Measurements from ENCODE around the gene PIEZO2.
"Not testable (repeated sequence)": the region's sequence is repeated elsewhere in the genome, so short reads cannot be mapped to it uniquely, and the experiment has no call there.

PIEZO2 gene

GRCh38 chr18:10660179-10660884 lies 489.0 kb downstream of the PIEZO2 start:
- DNase-seq = no peak

DNA sequence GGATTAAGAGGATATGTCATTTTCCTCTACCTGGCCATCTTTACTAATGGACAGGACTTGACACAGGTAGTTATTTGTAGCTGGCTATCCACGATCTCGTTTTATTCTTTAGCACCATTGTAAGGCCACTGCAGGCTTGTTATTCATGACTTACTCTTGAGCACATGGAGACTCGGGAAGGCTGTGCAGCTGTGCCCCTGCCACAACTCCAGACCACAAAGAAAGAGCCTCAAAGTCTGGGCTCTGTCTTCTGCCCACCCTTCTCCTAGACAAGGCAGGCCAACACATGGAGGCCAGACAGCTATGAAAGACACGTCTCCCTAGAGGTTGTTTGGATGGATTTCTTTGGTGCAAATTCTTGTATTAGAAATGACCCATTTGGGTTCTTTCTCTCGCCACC lies 489.8 kb downstream of the PIEZO2 start:
- DNase-seq = no peak

- no peak for DNase-seq
Measured at GRCh38 chr18:10659000-10659399, 490.4 kb downstream of the PIEZO2 start.

- not testable (repeated sequence) for DNase-seq
Measured at GRCh38 chr18:10644003-10644402, 505.4 kb downstream of the PIEZO2 start.

DNA sequence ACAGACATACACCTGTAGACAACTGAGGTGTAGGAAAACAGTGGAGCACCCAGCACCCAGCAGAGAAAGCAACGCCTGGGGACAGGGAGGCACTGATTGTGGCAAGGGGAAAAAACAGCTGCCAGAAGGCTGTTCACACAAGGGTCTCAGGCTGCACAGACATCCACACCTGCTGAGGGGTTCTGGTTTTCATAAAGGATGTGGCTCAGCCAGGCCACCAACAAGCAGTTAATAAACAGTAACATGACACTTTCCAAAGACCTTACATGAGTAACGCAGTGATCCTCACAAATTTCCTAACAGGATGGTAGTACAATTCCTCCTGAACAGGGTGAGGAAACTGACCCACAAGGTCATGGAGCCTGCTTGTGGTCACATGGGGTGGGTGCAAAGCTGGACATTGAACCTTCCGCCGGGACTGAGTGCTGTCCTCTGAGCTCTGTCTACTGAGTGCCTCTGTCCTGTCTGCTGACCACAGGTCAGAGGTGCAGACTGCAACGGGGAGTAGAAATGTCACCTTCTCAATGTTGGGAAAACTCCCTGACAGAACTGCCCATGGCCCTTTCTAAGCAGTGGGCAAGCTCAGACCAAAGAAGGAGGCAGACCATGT lies 506.3 kb downstream of the PIEZO2 start:
- DNase-seq = not testable (repeated sequence)

DNA sequence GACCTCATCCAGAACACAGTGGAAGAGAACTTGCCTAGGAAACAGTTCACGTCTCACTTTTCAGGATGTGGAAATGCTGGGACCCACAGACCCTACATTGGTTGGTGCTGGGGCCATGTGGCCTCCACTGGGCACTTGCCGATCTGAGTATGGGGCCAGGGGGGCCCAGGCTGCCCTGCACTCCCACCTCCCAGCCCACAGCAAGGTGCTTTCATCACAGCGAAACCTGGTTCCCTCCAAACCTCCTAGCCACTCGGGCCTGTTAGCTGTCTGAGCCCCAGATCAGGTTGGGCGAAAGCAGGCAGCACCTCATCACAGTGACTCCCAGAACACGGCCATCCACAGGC lies 510.9 kb downstream of the PIEZO2 start:
- not testable (repeated sequence) for DNase-seq

GRCh38 chr18:10637858-10638538 lies 511.4 kb downstream of the PIEZO2 start:
- DNase-seq = not testable (repeated sequence)

- DNase-seq = not testable (repeated sequence)
Measured at GRCh38 chr18:10629076-10629475, 520.3 kb downstream of the PIEZO2 start.

DNA sequence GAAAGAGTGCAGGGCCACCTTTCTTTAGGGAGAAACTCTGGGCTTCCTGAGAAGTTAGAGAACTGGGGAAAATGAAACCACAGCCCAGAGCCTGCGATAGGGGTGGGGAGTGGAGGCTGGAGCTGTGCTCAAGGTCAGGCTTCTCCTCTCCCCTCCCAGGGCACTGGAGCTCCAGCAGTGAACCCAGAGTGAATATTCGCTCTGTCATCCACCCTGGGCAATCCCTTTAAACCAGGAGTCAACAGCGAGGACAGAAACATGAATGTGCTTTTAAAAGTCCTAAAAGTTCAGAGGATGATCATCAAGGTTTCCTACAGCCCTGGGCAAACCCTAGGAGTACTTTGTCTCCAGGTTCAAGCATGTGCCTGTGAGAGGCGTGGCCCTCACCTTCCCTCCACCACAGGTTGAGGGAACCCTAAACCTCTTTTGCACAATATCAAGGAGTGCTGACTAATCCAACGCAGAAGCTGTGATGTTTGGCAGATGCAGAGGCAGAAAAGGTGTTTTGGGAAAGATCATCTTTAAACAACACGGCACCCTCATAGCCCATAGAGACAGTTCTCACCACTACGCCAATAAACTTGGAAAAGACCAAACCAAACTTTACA lies 522.7 kb downstream of the PIEZO2 start:
- DNase-seq = not testable (repeated sequence)

- not testable (repeated sequence) for DNase-seq
Measured at GRCh38 chr18:10623606-10624005, 525.8 kb downstream of the PIEZO2 start.

DNA sequence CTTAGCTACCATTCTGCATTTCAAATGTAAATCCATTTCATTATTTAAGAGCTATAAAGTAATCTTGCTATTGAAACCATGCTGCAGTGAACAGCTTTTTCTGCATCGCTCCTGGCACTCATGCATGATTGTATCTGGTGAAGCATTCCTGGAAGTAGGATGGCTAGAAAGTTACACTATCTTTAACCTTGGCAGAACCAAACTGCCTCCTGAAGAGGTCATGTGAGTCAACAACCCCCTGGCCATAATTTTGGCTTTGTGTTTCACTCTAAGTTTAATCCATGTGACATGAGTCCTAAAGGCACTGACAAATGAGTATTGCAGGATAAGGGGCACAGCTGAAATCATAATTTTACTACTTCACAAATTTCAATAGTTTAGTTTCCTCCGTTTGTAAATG lies 526.4 kb downstream of the PIEZO2 start:
- not testable (repeated sequence) for DNase-seq

- not testable (repeated sequence) for DNase-seq
Measured at GRCh38 chr18:10620670-10621329, 528.6 kb downstream of the PIEZO2 start.

Measured in NCI-H774 (cell line).